Activated CD4-positive, alpha-beta T cell treated with anti-CD3 and anti-CD28 coated beads, Interleukin-2, Interleukin-4, amounts not matched to agents 100 ng/mL and 50 ng/mL, durations not matched to agents 16 hours and 8 hours (primary cell): Measurements from ENCODE around the gene C1QTNF8.
"Not testable (repeated sequence)": the region's sequence is repeated elsewhere in the genome, so short reads cannot be mapped to it uniquely, and the experiment has no call there.

ENCODE experiments used
- DNase-seq: peaks from one replicate; pipeline ENCODE4 v3.0.0-alpha.2; 2020; ENCODE audit warnings: low spot score

Gene C1QTNF8

GRCh38 chr16:1094124-1094479, 1.9 kb downstream of the C1QTNF8 start:
- no peak for DNase-seq

DNA sequence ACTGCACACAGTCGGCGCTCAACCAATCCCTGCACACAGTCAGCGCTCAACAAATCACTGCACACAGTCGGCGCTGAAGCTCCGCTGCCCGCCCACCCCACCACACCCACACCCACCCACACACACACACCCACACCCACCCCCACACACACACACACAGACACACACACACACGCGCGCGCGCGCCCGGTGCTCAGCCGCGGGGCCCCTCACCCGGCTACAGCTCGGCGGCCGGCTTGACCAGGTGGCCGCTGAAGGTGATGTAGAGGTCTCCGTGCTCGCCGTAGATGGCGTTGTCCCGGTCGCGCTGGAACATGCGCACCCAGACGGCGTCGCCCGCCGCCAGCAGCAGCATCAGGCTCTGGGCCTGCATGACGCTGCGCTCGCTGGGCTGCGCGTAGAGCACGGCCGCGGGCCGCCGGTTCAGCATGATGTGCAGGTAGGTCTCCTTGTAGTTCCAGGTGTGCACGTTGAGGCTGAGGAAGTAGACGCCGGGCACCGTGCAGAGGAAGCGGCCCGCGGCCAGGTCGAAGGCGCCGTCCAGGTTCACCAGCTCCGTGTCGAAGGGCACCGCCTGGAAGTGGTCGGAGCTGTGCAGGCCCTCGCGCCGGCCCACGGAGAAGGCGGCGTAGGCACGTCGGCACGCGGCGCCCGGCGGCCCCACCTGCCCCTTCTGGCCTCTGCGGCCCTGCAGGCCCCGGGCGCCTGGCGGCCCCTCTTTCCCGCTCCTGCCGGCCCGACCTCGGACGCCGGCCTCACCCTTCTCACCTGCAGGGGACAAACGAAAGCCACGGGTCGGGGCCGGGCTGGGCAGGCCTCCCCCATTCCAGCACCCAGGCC, 2.5 kb downstream of the C1QTNF8 start:
- no peak for DNase-seq

DNA sequence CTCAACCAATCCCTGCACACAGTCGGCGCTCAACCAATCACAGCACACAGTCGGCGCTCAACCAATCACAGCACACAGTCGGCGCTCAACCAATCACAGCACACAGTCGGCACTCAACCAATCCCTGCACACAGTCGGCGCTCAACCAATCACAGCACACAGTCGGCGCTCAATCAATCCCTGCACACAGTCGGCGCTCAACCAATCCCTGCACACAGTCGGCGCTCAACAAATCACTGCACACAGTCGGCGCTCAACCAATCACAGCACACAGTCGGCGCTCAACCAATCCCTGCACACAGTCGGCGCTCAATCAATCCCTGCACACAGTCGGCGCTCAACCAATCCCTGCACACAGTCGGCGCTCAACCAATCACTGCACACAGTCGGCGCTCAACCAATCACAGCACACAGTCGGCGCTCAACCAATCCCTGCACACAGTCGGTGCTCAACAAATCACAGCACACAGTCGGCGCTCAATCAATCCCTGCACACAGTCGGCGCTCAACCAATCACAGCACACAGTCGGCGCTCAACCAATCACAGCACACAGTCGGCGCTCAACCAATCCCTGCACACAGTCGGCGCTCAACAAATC, 3.3 kb downstream of the C1QTNF8 start:
- not testable (repeated sequence) for DNase-seq

DNA sequence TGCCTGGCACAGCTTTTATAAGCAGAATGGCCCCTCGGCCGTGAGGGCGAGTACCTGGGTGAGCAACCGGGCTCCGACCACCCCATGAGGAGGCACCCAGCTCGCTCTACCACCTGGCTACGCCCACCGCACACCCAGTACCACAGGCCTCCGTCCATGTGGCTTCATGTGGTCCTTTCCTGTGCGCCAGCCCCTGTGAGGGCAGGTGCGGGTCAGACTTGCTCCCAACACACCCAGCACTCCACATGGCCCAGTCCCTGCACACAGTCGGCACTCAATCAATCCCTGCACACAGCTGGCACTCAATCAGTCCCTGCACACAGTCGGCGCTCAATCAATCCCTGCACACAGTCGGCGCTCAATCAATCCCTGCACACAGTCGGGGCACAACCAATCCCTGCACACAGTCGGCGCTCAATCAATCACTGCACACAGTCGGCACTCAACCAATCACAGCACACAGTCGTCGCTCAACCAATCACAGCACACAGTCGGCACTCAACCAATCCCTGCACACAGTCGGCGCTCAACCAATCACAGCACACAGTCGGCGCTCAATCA, 4.0 kb downstream of the C1QTNF8 start:
- no peak for DNase-seq

DNA sequence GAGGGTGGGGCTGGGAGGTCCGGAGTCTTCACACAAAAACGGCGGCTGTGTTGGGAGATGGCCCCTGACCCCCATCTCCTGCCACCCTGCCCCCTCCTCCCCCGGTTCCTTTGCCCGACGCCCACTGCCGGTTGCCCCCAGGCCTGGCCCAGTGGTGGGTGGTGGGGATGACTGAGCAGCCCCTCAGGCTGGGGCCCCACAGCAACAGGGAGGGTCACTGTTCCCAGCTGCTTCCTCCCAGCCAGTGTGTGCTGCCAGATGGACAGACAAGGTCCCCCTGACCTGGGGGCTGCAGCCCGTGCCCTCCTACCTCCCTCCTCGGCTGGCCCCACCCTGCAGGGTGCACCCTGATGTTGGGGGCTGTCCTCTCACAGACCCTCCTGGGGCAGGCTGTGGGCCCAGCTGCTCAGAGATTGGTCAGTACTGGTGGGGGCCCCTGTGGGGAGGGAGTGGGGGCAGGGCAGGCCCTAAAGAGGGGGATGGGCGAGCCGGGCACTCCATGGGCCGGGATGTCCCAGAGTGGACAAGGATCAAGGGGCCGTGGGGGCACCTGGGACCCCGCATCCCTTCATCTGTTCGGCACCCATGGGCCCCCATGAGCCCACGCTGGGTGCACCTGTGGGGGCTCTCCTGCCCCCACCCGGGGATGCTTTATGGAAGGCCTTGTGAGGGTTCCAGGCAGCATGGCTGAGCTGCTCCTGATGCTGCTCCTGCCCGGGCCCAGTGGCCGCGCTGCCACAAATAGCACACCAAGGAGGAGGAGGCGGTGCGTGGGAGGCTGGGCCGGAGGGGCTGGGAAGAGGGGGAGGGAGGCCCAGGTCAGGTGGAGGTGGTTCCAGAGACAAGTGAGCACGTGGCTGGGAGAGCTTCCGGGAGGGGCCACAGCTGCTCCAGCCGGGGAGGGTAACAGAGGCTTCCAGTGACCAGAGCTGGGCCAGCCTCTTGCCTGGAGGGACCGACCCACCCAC, 5.1 kb downstream of the C1QTNF8 start:
- no peak for DNase-seq

GRCh38 chr16:1089822-1090619, 6.0 kb downstream of the C1QTNF8 start:
- no peak for DNase-seq

- no peak for DNase-seq
Observed at GRCh38 chr16:1089439-1089821, 6.6 kb downstream of the C1QTNF8 start.

- no peak for DNase-seq
Observed at GRCh38 chr16:1088295-1089170, 7.5 kb downstream of the C1QTNF8 start.

- DNase-seq, result not testable (repeated sequence)
Observed at GRCh38 chr16:1086443-1086842, 9.6 kb downstream of the C1QTNF8 start.

DNA sequence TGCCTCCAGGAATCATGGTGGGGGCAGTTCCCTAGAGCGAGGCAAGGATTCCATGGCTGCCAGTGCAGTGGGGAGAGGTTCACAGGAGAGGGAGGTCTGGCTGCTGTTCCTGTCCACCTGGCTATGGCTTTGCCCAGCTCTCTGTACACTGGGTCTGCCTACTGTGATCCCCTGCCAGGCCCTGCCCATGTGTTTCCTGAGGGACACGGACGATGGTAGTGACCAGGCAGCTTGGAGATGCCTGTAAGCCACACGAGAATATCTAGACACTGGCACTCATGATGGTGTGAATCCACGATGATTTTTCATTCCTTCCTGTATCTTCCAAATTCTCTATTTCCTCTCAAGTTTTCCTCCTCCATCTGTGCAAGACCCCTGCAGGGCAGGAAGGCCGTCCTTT, 11.1 kb downstream of the C1QTNF8 start:
- DNase-seq, result no peak

DNA sequence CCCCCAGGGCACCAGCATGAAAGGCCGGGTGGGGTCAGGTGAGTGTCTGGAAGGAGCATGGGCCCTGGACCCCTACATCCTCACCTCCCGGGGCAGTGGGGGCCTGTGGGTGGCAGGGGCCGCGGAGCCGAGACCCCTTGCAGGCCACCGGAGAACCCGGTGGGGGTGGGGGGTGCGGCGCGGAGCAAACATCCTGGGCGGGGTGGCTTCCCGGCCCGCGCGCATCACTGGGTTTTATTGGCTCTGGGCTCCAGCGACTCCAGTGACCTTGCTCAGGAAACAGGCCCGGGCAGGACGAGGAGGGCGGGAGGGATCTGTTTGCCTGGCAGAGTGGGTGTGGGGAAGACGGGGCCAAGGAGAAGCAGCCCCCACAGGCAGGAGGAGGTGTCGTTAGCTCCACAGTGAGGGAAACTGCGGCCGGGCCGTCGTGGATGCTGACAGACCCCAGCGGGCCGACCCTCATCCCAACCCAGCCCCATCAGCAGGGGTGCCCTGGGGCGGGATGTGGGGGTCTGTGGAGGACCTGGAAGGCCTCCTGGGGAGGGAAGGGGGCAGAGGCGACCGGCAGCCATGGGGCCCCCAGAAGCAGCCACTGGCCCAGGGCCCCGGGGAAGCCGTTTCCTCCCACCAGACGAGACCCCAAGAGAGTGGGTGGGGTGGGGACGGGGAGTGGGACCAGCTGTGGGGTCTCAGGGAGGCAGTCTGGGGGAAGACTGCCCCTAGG, 12.9 kb downstream of the C1QTNF8 start:
- no peak for DNase-seq

DNA sequence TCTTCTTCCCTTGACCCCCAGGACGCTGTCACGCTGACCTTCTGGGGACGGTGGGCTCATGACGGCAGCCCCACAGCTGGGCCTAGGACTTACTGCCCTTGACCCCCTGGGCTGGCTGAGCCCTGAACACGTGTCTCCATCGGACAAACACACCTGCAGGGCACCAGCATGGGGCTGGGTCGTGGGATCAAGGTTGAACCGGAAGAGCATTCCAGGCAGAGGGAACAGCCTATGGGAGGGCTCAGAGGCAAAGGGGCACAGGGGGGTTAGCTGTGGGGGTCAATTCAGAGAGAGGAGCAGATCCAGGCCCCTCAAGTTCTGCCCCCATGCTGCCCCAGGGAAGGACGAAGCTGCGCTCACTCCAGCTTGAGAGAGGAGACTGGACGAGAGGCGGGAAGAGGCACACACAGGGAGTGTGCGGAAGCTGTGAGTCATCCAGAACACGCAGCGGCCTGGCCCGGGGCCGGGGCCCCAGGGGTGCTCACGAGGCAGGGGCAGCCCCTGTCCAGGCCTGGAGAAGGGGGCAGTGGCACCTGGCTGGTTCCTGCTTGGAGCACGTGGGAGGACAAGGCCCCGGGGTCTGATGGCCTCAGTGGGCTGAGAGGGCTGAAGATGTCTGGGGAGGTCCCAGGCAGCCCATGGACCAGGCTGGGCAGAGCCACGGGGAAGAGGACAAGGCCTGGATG, 13.6 kb downstream of the C1QTNF8 start:
- DNase-seq, result no peak

DNA sequence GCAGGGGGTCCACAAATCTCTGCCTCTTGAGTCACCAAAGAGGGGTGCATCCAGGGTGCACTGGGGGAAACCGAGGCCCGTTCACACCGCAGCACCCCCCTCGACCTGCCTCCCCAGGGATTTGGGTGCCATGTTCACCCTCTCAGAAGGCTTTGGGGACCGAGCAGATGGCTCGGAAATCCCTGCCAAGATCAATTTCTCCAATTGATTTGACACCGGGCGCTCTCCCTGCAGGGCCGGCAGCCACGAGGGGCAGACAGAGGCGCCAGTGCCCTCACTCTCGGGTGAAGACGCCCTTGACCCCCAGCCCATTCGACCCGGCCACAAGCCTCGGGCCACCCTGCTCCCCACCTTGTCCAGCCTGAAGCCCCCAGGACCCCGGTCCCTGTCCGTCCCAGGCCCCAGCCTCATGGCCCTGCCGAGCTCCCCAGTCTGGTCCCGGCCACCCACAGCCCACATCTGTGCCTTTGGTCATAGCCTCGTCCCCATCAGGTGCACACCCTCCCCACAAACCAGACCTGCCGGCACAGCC, 14.2 kb downstream of the C1QTNF8 start:
- no peak for DNase-seq

DNA sequence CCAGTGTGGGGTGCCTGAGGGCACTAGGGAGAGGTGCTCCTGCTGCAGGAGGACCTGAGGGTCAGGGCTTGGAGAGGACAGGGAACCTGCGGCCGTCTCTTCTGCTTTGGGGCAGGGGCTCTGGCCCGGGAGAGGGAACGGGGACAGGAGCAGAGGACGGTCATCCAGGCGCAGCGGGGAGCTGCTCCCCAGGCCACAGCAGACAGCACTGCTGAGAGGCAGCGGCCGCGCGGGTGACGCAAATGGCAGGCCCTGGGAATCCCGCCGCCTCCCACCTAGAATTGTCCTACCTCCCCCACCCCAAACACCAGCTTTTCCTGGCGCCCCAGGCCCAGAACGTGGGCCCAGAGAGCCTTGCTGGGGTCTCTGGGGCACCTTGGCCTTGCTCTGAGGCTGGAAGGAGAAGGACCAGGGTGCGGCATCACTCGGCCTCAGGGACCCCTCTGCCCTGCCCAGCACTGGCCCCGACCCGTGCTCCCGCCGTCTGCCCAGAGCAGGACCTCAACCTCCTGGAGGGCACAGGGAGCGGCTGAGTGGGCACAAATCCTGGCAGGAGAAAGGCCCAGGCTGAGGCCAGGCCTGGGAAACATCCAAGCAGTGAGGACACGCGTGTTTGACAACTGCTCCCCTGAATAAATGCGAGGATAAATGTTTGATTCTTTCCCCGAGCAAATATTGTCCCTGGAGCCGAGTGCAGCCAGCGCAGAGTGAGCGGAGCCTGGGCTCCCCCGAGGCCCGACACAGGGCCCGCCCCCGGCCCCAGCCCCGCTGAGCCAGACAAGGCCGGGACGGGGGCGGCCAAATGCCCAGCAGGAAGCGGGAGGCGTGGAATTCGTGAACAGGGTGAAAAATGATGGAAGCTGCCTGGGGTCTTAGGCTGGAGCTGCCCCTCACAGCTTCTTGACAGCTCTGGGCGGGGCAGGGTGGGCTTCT, 15.0 kb downstream of the C1QTNF8 start:
- DNase-seq, result no peak

- DNase-seq, result no peak
Observed at GRCh38 chr16:1079786-1080525, 16.1 kb downstream of the C1QTNF8 start.

DNA sequence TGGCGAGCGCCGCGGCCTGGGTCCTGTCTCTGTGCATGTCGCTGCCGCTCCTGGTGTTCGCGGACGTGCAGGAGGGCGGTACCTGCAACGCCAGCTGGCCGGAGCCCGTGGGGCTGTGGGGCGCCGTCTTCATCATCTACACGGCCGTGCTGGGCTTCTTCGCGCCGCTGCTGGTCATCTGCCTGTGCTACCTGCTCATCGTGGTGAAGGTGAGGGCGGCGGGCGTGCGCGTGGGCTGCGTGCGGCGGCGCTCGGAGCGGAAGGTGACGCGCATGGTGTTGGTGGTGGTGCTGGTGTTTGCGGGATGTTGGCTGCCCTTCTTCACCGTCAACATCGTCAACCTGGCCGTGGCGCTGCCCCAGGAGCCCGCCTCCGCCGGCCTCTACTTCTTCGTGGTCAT, 16.7 kb downstream of the C1QTNF8 start:
- DNase-seq, result no peak

DNA sequence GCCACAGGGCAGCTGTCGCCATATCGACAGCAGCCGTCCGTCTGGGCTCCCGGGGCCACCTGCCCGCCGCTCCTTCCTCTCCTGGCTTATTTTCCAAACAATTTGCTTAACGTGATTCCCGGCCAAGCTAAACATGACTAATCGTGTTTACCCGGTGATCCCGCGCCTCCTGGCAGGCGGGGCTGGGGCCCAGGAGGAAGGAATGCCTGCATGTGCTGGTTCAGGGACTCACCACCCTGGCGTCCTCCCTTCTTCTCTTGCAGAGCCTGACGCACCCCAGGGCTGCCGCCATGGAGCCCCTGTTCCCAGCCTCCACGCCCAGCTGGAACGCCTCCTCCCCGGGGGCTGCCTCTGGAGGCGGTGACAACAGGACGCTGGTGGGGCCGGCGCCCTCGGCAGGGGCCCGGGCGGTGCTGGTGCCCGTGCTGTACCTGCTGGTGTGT, 17.4 kb downstream of the C1QTNF8 start:
- DNase-seq, result no peak
